CD4-positive, alpha-beta T cell treated with Interleukin-6 at 100 ng/mL for 8 hours (primary cell): ENCODE data around the gene ZNF764.

Experiments
- DNase-seq: peaks from one replicate; pipeline ENCODE4 v3.0.0-alpha.2; 2020; ENCODE audit warnings: mixed read lengths, low spot score

Gene ZNF764

GRCh38 chr16:30570636-30571444, 12.7 kb upstream of the ZNF764 start:
- no peak for DNase-seq

DNA sequence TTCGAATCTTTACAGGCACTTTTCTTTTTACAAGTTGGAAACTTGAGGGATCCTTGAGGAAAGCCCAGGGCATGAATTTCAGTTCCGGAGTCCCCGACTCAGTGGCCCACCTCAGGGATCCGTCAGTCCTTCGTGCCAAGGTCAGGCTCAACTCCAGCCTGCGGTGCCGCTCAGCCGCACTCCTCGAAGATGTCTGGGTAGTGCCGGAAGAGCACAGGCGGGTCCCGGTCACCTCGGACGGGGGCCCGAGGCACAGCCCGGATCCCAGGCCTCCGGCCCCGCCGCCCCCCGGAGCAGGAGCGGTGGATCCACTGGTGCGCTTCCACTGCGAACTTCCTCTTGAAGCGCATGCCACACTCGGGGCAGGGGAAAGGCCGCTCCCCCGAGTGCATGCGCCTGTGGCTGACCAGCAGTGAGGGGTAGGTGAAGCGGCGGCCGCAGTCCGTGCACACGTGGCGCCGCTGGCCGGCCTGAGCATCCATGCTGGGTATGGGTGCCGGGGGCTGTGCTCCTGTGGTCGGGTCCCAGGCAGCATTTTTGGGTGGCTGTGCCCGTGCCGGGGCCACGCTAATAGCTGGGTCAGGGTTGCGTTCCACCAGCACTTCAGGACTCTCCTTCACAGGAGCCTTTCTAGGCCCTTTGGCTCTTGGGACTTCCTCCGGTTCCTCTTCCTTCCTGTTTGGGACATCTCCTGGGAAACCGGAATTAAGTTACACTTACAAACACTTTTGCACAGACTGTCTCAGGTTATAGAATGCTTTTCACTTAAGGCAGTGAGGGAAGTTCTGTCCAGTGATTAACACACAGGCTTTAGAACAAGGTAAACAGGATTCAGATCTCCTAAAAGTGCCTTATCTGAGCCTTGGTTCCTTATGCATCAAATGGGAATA, 11.8 kb upstream of the ZNF764 start:
- DNase-seq: no peak

- DNase-seq: no peak
Observed at GRCh38 chr16:30569281-30569680, 11.1 kb upstream of the ZNF764 start.

DNA sequence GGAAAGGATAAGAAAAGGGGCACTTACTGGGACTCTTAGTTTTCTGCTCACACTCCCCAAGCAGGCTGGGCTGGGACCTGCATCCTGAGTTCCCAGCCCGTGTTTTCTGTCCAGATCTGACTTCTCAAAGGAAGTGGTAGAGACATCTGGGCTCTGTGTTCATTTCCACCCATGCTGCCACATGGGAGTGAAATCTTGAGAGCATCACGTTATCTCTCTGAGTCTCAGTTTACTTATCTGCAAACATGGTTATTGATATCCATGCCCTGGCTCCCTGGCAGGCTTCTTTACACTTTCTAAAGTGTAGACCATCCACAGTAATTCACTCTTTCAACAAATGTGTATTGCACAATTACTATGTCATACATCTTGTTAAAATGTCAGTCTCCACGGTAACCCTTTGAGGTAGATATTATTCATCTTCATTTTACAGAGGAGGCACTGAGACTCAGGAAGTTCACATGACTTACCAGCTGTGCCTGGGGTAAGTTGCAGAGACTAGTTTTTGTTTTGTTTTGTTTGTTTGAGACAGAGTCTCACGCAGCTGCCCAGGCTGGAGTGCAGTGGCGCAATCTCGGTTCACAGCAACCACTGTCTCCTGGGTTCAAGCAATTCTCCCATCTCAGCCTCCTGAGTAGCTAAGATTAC, 9.9 kb upstream of the ZNF764 start:
- DNase-seq: peak; percentile 75

DNA sequence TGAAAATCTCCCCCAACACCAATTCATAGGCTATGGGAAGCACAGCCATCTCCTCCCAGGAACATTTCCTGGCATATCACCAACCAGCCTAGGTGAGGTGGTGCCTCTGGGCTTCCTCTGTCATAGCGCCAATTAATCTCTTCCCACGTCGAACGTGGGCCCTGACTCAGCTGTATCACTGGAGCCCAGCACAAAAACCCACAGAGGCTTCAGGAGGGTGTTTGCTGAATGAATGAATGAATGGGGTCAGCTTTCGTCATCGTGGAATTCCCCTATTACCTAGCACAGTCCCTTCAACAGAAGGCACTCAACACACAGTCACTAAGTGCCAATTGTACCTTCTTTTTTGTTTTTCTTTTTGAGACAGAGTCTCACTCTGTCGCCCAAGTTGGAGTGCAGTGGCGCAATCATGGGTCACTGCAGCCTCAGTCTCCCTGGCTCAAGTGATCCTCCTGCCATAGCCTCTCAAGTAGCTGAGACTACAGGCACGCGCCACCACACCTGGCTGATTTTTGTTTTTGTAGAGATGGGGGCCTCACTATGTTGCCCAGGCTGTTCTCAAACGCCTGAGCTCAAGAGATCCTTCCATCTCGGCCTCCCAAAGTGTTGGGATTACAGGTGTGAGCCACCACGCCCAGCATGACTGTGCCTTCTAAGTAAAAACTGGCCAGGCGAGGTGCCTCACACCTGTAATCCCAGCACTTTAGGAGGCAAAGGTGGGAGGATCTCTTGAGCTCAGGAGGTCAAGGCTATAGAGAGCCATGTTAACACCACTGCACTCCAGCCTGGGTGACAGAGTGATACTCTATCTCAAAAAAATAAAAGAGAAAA, 9.2 kb upstream of the ZNF764 start:
- peak; percentile 71 for DNase-seq

- no peak for DNase-seq
Observed at GRCh38 chr16:30566531-30566930, 8.4 kb upstream of the ZNF764 start.

DNA sequence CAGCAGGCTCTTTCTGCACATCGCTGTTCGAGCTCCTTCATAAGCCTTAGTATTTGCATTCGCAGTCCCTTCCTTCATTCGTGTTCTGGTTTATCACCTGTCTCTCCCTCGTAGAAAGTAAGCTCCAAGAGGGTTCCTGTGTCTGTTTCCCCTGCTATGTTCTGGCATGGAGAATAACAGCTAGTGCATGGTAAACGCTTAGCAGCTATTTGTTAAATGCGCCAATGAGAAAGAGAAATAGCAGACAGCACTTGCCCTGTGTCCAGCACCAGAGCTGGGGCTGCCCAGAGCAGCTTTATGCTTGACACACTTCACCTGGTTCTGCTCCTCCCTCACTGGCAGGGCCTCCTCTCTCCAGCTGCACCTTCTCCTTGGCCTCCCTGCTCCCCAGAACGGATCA, 7.8 kb upstream of the ZNF764 start:
- DNase-seq: no peak

- no peak for DNase-seq
Observed at GRCh38 chr16:30565526-30565925, 7.4 kb upstream of the ZNF764 start.

DNA sequence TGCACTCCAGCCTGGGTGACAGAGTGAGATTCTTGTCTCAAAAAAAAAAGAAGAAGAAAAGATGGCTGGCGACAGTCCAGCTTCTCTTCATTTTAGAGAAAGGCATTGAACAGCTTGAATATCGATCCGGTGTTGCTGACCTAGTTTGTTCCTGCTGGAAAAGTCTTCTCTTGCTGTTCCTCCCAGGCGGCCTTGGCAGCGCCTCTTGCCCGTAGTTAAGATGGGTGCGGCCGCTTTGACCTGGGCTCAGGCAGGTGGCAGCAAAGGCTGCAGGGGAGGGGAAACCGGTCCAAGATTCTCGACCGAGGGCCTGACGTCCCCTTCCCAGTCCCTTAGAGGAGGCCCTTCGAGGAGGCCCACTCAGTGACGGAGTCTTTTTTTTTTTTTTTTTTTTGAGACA, 3.8 kb upstream of the ZNF764 start:
- no peak for DNase-seq

DNA sequence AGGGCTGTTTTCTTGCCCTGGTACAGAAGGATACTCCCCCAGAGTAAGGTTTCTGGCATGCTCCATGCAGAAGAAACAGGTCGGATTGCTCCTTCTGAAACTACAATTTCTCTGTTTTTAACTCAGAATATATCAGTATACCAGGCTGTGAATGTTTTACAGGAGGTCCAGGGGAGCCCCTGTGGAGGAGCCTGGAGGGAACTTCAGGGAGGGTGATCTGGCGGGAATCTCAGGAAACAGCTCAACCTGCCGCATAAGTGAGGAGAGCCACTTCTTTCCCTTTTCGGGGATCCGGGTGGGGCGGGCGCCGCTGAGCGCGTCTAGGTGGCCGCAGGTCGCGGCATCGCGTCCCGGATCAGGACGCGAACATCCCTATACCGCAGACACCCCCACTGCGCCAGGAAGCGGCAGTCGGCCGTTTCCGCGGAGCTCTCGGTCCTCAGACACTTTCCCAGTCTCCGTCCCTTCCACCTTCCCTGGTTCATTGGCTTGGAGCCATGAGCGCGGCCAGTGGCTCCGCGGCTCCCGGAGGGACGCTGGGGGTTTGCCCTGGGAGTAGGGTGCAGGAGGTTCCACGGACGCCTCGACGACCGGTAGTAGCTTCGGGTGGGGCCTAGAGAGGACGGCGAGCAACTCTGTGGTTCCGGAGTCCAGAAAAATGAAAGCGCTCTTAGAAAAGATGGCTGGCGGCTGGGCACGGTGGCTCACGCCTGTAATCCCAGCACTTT, 3.1 kb upstream of the ZNF764 start:
- no peak for DNase-seq

DNA sequence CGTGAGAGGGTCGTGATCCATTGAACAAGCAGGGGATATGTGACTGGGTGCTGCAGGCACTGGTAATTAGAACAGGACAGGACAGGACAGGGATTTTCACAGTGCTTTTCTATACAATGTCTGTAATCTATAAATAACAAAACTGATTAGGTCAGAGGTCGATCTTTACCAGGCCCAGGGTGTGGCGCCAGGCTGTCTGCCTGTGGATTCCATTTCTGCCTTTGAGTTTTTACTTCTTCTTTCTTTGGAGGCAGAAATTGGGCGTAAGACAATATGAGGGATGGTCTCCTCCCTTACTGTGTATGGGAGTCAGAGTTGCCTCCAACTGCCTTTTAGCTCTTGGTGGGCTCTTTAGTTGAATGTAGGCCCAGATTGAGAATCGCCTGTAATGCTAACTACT, 1.5 kb upstream of the ZNF764 start:
- DNase-seq: no peak

DNA sequence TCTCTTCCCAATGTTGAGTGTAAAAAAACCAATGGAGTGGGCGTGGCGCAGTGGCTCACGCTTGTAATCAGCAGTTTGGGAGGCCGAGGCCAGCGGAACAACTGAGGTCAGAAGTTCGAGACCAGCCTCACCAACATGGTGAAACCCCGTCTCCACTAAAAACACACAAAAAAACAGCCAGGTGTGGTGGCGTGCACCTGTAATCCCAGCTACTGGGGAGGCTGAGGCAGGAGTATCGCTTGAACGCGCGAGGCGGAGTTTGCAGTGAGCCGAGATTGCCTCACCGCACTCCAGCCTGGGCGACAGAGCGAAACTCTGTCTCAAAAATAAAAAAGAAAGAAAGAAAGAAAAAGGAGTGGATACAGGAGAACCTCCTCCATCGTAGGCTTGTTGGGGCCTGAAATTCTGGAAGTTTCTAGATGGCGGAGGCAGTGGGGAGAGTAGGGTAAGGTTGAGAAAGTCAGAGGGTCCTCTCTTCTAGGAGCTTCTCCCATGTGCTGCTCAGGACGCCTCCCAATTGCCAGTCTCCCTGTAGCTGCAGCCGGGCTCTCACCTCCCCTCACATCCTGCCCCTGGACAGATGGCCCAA, 709 bp upstream of the ZNF764 start:
- DNase-seq: no peak

GRCh38 chr16:30557707-30557956, 542 bp downstream of the ZNF764 start:
- no peak for DNase-seq

- no peak for DNase-seq
Observed at GRCh38 chr16:30556125-30556473, 2.1 kb downstream of the ZNF764 start.

GRCh38 chr16:30555315-30556124, 2.7 kb downstream of the ZNF764 start:
- DNase-seq: no peak

DNA sequence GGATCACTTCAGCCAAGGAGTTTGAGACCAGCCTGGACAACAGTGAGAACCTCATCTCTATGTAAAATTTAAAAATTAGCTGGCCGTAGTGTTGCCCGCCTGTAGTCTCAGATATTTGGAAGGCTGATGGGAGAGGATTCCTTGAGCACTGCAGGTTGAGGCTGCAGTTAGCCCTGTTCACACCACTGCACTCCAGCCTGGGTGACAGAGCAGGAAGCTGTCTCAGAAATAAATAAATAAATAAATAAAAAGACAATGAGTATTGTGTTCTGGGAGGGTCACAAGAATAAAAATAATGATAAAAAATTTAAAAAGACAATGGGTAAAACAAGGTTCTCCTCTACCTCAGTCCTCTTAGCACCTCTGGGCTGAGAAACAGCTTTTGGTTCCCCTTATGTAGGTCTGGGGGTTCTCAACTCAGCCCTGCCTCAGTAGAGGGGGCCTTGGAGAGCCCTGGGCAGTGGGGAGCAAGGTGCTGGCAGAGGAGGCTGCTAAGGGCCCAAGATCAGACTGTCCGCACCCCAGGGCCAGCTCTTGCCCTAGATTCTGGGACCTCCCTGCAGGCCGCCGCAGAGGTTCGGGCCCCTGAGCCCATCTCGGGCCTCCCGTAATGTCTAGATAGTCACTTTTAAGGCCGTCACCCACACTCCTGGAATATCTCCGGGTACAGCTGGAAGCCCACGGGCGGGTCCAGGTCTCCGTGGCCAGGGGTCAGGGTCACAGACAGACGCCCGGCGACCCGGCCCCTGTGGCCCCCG, 3.4 kb downstream of the ZNF764 start:
- DNase-seq: no peak

DNA sequence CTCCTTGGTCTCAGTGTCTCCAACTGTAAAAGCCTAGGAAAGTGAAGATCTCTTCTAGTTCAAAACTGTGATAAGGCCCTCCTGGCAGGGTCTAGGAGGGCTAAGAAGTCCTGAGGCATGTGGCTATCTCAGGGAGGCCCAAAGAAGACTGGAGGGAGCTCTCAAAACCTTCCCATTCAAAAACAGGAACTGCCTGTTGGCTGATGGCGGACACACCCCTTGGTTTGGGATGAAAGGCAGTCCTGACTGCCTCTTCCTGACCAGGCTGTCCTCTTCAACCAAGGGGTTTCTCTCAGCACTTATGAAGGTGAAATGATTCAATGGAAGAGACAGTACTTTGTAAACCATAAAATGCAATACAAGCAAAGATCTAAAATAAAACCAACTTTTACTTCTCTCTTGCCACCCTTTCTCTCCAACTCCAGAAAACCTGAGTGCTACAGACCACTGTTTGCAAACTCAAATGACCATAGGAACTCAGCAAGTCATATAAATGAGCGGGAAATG, 4.7 kb downstream of the ZNF764 start:
- no peak for DNase-seq

DNA sequence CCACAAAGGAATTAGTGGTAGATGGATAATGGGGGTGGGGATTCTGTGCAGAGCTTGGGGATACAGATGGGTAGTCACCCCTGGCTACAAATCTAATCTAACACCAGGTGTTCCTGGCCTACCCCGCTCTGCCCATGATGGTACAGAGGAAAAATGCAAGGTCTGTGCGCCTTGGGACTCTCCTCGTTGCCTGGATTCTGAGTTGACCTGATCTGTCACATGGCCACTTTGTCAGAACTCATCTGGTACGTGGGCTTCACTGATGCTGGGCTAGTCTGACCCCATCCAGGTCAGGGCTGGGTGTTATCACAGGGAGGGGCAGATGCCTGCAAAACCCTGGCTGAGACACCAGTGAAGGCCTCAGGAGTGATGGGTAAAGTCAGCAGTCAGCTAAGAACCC, 5.2 kb downstream of the ZNF764 start:
- no peak for DNase-seq

- DNase-seq: peak; percentile 83
Observed at GRCh38 chr16:30551781-30552180, 6.4 kb downstream of the ZNF764 start.
